ENCODE data around the gene SLC12A7.

GRCh38 chr5:1110307-1111240, 1.3 kb downstream of the SLC12A7 start:
- TF ChIP-seq CTCF (conservative IDR thresholded peaks at IDR 0.05; ENCODE audit: low read length) (no peak), EZH2phosphoT487 (IDR thresholded peaks at IDR 0.05; ENCODE audit: borderline replicate concordance) (no peak)

All from Loucy (cell line).